Measurements from ENCODE around the gene MTCL3.
"Not testable (repeated sequence)": the region's sequence is repeated elsewhere in the genome, so short reads cannot be mapped to it uniquely, and the experiment has no call there.

DNA sequence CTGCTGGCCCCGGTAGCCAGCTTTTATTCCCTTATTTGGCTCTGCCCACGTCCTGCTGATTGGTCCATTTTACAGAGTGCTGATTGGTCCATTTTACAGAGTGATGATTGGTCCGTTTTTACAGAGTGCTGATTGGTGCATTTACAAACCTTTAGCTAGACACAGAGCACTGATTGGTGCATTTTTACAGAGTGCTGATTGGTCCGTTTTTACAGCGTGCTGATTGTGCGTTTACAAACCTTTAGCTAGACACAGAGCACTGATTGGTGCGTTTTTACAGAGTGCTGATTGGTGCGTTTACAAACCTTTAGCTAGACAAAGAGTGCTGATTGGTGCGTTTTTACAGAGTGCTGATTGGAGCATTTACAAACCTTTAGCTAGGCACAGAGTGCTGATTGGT is 90.6 kb downstream of the MTCL3 start:
- TF ChIP-seq, protein P1, sequence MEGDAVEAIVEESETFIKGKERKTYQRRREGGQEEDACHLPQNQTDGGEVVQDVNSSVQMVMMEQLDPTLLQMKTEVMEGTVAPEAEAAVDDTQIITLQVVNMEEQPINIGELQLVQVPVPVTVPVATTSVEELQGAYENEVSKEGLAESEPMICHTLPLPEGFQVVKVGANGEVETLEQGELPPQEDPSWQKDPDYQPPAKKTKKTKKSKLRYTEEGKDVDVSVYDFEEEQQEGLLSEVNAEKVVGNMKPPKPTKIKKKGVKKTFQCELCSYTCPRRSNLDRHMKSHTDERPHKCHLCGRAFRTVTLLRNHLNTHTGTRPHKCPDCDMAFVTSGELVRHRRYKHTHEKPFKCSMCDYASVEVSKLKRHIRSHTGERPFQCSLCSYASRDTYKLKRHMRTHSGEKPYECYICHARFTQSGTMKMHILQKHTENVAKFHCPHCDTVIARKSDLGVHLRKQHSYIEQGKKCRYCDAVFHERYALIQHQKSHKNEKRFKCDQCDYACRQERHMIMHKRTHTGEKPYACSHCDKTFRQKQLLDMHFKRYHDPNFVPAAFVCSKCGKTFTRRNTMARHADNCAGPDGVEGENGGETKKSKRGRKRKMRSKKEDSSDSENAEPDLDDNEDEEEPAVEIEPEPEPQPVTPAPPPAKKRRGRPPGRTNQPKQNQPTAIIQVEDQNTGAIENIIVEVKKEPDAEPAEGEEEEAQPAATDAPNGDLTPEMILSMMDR (IDR thresholded peaks at IDR 0.05; ENCODE audit: low read length) = not testable (repeated sequence)
- not testable (repeated sequence) for TF ChIP-seq EZH2phosphoT487 (IDR thresholded peaks at IDR 0.05; ENCODE audit: low read length); EZH2 (optimal IDR thresholded peaks at IDR 0.05; ENCODE audit: low read depth, low read length)
